Measurements from ENCODE around the gene CDCA5. TPM values are rescaled to one million over a fixed set of nuclear protein-coding genes. Genes with fewer than 3 reads are reported as not detected.

CDCA5 gene
- total RNA-seq, 2 donors from 2014 or later: 48.1 to 82.6 TPM

DNA sequence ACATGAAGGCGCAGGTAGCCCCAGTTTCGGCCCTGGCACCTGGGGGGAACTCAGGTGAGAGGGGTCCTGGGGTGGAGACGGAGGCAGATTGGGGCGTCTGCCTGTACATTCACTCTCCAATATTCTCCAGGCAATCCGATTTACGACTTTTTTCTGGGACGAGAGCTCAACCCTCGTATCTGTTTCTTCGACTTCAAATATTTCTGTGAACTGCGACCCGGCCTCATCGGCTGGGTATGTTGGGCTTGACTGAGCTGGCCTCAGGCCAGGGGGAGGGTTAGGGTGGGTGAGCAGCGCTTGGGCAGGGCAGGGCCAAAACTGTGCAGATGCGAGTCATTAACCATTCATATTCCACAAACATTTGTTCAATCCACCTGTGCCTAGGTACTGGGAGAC lies 29.5 kb upstream of the CDCA5 start:
- peaks cover 7% of the 10 kb centered on the region for H3K4me1 Mint-ChIP-seq
- no peak for DNase-seq
- H3K27me3 ChIP-seq (ENCODE audit: control insufficient read depth, insufficient read depth, low read length, poor library complexity, severe bottlenecking): no peaks in the 10 kb centered on the region
- H3K36me3 ChIP-seq (ENCODE audit: control insufficient read depth, insufficient read depth, low read length): peaks cover 33% of the 10 kb centered on the region
- H3K27ac ChIP-seq (ENCODE audit: low read depth, low read length): no peak overlapping the region
- H3K4me3 ChIP-seq (ENCODE audit: low read length): peak overlapping the region; percentile 87
- H3K9me3 Mint-ChIP-seq: no peaks in the 10 kb centered on the region
- no peaks in the 10 kb centered on the region for H3K27me3 Mint-ChIP-seq (ENCODE audit: insufficient read depth)
- H3K4me3 Mint-ChIP-seq: peak overlapping the region; percentile 89
- peaks cover 8% of the 10 kb centered on the region for H3K4me1 ChIP-seq (ENCODE audit: control insufficient read depth, insufficient read depth, low read length)
- WGBS, 2 experiments (ENCODE audit: insufficient coverage in 1 of 2, insufficient read length in 1 of 2): 76 to 80% methylated on average over 1 to 13 of the region's 14 CpGs
- peak overlapping the region; percentile 48 for H3K27ac Mint-ChIP-seq
- peaks cover 8% of the 10 kb centered on the region for H3K36me3 Mint-ChIP-seq (ENCODE audit: low read depth)
- no peak overlapping the region for H3K9ac ChIP-seq (ENCODE audit: extremely low read depth, low read length, poor library complexity, severe bottlenecking)
- H3K9me3 ChIP-seq (ENCODE audit: control insufficient read depth, low read length): no peaks in the 10 kb centered on the region
- TF ChIP-seq, protein P1, sequence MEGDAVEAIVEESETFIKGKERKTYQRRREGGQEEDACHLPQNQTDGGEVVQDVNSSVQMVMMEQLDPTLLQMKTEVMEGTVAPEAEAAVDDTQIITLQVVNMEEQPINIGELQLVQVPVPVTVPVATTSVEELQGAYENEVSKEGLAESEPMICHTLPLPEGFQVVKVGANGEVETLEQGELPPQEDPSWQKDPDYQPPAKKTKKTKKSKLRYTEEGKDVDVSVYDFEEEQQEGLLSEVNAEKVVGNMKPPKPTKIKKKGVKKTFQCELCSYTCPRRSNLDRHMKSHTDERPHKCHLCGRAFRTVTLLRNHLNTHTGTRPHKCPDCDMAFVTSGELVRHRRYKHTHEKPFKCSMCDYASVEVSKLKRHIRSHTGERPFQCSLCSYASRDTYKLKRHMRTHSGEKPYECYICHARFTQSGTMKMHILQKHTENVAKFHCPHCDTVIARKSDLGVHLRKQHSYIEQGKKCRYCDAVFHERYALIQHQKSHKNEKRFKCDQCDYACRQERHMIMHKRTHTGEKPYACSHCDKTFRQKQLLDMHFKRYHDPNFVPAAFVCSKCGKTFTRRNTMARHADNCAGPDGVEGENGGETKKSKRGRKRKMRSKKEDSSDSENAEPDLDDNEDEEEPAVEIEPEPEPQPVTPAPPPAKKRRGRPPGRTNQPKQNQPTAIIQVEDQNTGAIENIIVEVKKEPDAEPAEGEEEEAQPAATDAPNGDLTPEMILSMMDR (conservative IDR thresholded peaks at IDR 0.05): no peak

DNA sequence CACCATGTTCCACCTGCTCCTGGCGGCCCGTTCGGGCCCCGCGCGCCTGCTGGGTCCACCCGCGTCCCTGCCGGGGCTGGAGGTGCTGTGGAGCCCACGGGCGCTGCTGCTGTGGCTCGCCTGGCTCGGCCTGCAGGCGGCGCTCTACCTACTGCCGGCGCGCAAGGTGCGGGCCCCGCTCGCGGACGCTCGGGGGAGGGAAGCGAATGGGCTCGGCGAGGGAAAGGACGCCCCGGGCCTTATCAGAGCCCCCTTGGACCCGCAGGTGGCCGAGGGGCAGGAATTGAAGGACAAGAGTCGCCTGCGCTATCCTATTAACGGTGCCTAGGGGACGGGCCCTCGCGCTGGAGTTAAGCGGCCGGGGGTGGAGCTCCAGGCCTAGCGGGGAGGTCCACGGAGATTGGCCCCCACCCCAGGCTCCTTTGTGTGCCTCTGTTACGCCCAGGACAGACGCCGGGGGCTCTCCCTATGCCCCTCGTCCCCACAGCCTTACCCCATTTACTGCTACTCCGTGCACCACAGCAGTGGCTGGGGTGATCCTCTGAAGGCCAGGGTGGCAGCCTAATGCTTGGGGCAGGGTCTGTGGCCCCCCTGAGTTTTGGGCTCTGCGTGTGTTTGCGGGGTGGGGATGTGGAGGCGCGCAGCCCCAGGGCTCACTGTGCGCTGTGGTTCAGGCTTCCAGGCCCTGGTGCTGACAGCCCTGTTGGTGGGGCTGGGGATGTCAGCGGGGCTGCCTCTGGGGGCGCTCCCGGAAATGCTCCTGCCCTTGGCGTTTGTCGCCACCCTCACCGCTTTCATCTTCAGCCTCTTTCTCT lies 28.9 kb upstream of the CDCA5 start:
- Histone ChIP-seq H3K27me3 (ENCODE audit: control insufficient read depth, insufficient read depth, low read length, poor library complexity, severe bottlenecking) (no peaks in the 10 kb centered on the region), H3K4me1 (ENCODE audit: control insufficient read depth, insufficient read depth, low read length) (peaks cover 8% of the 10 kb centered on the region), H3K9ac (ENCODE audit: extremely low read depth, low read length, poor library complexity, severe bottlenecking) (peak overlapping the region; percentile 60), H3K4me3 (ENCODE audit: low read length) (peak overlapping the region; percentile 87), H3K36me3 (ENCODE audit: control insufficient read depth, insufficient read depth, low read length) (peaks cover 28% of the 10 kb centered on the region), H3K9me3 (ENCODE audit: control insufficient read depth, low read length) (no peaks in the 10 kb centered on the region), H3K27ac (ENCODE audit: low read depth, low read length) (no peak overlapping the region)
- TF ChIP-seq, protein P1 (conservative IDR thresholded peaks at IDR 0.05): peak; percentile 95
- H3K27me3 Mint-ChIP-seq (ENCODE audit: insufficient read depth): no peaks in the 10 kb centered on the region
- WGBS, 2 experiments (ENCODE audit: insufficient coverage in 1 of 2, insufficient read length in 1 of 2): 1 to 3% methylated on average over 19 to 57 of the region's 57 CpGs
- H3K36me3 Mint-ChIP-seq (ENCODE audit: low read depth): peaks cover 5% of the 10 kb centered on the region
- peak; percentile 86 for DNase-seq
- no peaks in the 10 kb centered on the region for H3K9me3 Mint-ChIP-seq
- H3K4me1 Mint-ChIP-seq: peaks cover 6% of the 10 kb centered on the region
- peak overlapping the region; percentile 89 for H3K4me3 Mint-ChIP-seq
- H3K27ac Mint-ChIP-seq: peak overlapping the region; percentile 48

GRCh38 chr11:65111744-65112545 lies 28.1 kb upstream of the CDCA5 start, which contains the start of gene TM7SF2:
Gene TM7SF2, plus strand, starts transcription at chr11:65111872. Its CDS starts 144 bp downstream, at chr11:65112016.
- no peaks in the 10 kb centered on the region for H3K9me3 Mint-ChIP-seq
- H3K4me1 ChIP-seq (ENCODE audit: control insufficient read depth, insufficient read depth, low read length): peaks cover 8% of the 10 kb centered on the region
- H3K4me3 Mint-ChIP-seq: peak within 1 kb of the TSS; percentile 89
- no peaks in the 10 kb centered on the region for H3K9me3 ChIP-seq (ENCODE audit: control insufficient read depth, low read length)
- TF ChIP-seq, protein P1 (conservative IDR thresholded peaks at IDR 0.05): no peak
- H3K27me3 Mint-ChIP-seq (ENCODE audit: insufficient read depth): no peaks in the 10 kb centered on the region
- H3K4me3 ChIP-seq (ENCODE audit: low read length): peak within 1 kb of the TSS; percentile 87
- no peaks in the 10 kb centered on the region for H3K27me3 ChIP-seq (ENCODE audit: control insufficient read depth, insufficient read depth, low read length, poor library complexity, severe bottlenecking)
- H3K27ac Mint-ChIP-seq: peak within 1 kb of the TSS; percentile 92
- peaks cover 28% of the 10 kb centered on the region for H3K36me3 ChIP-seq (ENCODE audit: control insufficient read depth, insufficient read depth, low read length)
- WGBS, 2 experiments (ENCODE audit: insufficient coverage in 1 of 2, insufficient read length in 1 of 2): 0 to 1% methylated on average over 15 to 64 of the region's 64 CpGs
- peak within 1 kb of the TSS; percentile 60 for H3K9ac ChIP-seq (ENCODE audit: extremely low read depth, low read length, poor library complexity, severe bottlenecking)
- peaks cover 5% of the 10 kb centered on the region for H3K36me3 Mint-ChIP-seq (ENCODE audit: low read depth)
- H3K4me1 Mint-ChIP-seq: peaks cover 6% of the 10 kb centered on the region
- DNase-seq: peak; percentile 98
- peak within 1 kb of the TSS; percentile 84 for H3K27ac ChIP-seq (ENCODE audit: low read depth, low read length)
